Adrenal gland (tissue), 12 donors: ENCODE results near the gene ST3GAL3. TPM values are rescaled to one million over a fixed set of nuclear protein-coding genes. Genes with fewer than 3 reads are reported as not detected.

Experiments
- DNase-seq, 7 donors: peaks; one replicate each; pipeline ENCODE4 v3.0.0-alpha.2; 2019 to 2020
- H3K27ac ChIP-seq, 5 donors: fragments of 200-600 bp; sonication (generic) in 4 of 5; 1 replicate in 3 of 5; 2 replicates in 2 of 5; pipeline versions ENCODE4 v1.5.1 to v1.8.0; 2016 to 2020; ENCODE audit warnings: mild to moderate bottlenecking in 1 of 5
- H3K27me3 ChIP-seq: fragments of 200-600 bp; 2 replicates; pipeline ENCODE4 v1.8.0; 2021
- H3K36me3 ChIP-seq, 2 donors: fragments of 200-600 bp; replicated peaks in 1 of 2; 1 replicate in 1 of 2; 2 replicates in 1 of 2; pipeline versions ENCODE4 v1.5.1 to v1.8.0; 2018 to 2022
- H3K4me1 ChIP-seq, 2 donors: fragments of 200-600 bp; replicated peaks in 1 of 2; 1 replicate in 1 of 2; 2 replicates in 1 of 2; pipeline versions ENCODE4 v1.5.1 to v1.8.0; 2018 to 2021
- H3K4me3 ChIP-seq, 4 donors: fragments of 200-600 bp; sonication (generic) in 3 of 4; one replicate each; pipeline ENCODE4 v1.5.1; 2016 to 2018
- H3K9me3 ChIP-seq, 3 donors: fragments of 200-600 bp; sonication (generic) in 1 of 3; replicated peaks in 1 of 3; 1 replicate in 2 of 3; 2 replicates in 1 of 3; pipeline versions ENCODE4 v1.5.1 to v1.8.0; 2016 to 2021
- POLR2A ChIP-seq, 2 donors: fragments of 450-650 bp; IDR thresholded peaks; one replicate each; pipeline ENCODE4 v1.6.1; 2017; ENCODE audit warnings: antibody characterized with exemption in 2 of 2, mild to moderate bottlenecking in 2 of 2, moderate library complexity in 1 of 2
- WGBS, 4 donors: extraction: QIAGEN DNeasy Blood & Tissue Kit in 2 of 4; methylation state at CpG; one replicate each; pipeline versions ENCODE4 v1.1.5 to v1.1.7; 2013 to 2017; 5-methylcytosine and 5-hydroxymethylcytosine counted together
- intact Hi-C, 2 donors: fragments of 100-400 bp; cut with DNase I; formaldehyde crosslinking; loops; one replicate each; pipeline versions ENCODE4 v1.14.1 to v1.15.0; 2022 to 2023
- polyA plus RNA-seq, 3 donors: library from polyadenylated mRNA; stranded (reverse); fragments of 200-250 nt in 2 of 3; fragments of 350-450 nt in 1 of 3; fragmentation: Illumina TruSeq in 1 of 3; extraction: RNeasy Lipid Tissue Mini Kit (QIAGEN cat#74804) in 1 of 3; gene quantifications; one replicate each; pipeline ENCODE4 v1.2.3, GENCODE V29; 2013 to 2014
- total RNA-seq, 9 donors: library from RNA; depleted of rRNA in 4 of 9; stranded (reverse); fragments of >200 nt in 4 of 9; fragments of 120-200 nt in 1 of 9; fragmentation: NEBNext Ultra II Directional in 1 of 9; extraction: Animal tissue kit (Norgen Biotek cat#: 25700) in 1 of 9; gene quantifications; one replicate each; pipeline versions ENCODE4 v1.1.0 to v1.2.4, GENCODE V29; 2013 to 2023
- TF ChIP-seq, protein P1 (sequence below), 6 experiments: fragments of 450-650 bp in 4 of 6; fragments of 200-600 bp in 2 of 6; sonication (generic) in 1 of 6; IDR thresholded peaks; 1 replicate in 5 of 6; 2 replicates in 1 of 6; pipeline versions ENCODE4 v1.5.1 to v1.8.0; 2016 to 2021; ENCODE audit warnings: antibody characterized with exemption in 6 of 6, mild to moderate bottlenecking in 2 of 6, moderate library complexity in 1 of 6
- donor health status: healthy with polysubstance abuse.
- donor health status: Bipolar disorder and iron deficiency.
- donor health status: DM: yes; HTN: yes; CAD: no.
- donor health status: DM: no; HTN: no; CAD: no.
- donor health status: DM: no; HTN: no; CAD: no.
- donor health status: DM: yes; HTN: yes; CAD: no.

The ST3GAL3 gene
- total and polyA plus RNA-seq, 12 donors, result 15.6 to 47.5 (median 27.7) TPM

DNA sequence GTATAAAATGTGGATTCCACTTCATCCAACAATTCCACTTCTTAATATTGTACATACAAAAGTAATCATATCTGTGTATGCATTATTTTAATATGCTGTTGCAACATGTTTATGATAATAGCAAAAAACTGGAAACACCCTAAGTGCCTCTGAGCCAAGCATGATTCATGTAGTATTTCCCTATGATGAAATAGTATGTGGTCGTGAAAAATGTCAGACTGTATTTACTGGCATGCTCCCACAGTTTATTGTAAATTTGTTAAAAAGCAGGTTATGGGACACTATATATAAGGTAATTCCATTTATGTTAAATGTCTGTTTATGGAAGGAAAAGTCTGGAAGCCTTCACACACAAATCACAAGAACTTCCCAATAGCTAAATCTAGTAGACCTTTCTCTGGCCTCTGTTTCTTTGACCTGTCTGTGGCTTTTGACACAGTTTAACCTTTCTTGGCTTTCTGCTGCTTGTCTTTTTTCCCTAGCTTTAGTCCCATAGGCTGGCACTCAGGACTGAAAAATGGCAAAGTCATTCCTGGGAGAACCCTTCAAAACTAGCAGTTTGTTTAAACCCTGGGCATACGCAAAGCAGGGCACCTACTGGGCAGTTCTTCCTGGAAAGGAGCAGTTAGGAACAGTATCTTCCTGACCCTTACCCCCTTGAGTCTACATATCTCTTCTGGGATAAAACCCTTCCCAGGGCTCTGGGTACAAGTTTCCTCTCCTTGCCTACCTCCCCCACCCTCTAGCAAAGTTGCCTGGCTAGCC, 160.8 kb downstream of the ST3GAL3 start:
- H3K9me3 ChIP-seq, result no peaks in the 10 kb centered on the region
- H3K4me1 ChIP-seq, result peaks cover 15 to 25% of the 10 kb centered on the region in 2 donors
- no peaks in the 10 kb centered on the region for H3K27me3 ChIP-seq
- H3K4me3 ChIP-seq, result no peak overlapping the region
- no peak for DNase-seq
- H3K27ac ChIP-seq, result peak overlapping the region in 1 of 5 donors; percentile 53
- intact Hi-C loops, result no loop called here
- 10 to 50% (median 41%) methylated on average over 2 of the region's 2 CpGs for WGBS, 4 donors
- TF ChIP-seq, protein P1, sequence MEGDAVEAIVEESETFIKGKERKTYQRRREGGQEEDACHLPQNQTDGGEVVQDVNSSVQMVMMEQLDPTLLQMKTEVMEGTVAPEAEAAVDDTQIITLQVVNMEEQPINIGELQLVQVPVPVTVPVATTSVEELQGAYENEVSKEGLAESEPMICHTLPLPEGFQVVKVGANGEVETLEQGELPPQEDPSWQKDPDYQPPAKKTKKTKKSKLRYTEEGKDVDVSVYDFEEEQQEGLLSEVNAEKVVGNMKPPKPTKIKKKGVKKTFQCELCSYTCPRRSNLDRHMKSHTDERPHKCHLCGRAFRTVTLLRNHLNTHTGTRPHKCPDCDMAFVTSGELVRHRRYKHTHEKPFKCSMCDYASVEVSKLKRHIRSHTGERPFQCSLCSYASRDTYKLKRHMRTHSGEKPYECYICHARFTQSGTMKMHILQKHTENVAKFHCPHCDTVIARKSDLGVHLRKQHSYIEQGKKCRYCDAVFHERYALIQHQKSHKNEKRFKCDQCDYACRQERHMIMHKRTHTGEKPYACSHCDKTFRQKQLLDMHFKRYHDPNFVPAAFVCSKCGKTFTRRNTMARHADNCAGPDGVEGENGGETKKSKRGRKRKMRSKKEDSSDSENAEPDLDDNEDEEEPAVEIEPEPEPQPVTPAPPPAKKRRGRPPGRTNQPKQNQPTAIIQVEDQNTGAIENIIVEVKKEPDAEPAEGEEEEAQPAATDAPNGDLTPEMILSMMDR (IDR thresholded peaks at IDR 0.05), result no peak
- TF ChIP-seq POLR2A (IDR thresholded peaks at IDR 0.05), result no peak
- H3K36me3 ChIP-seq, result no peaks in the 10 kb centered on the region

DNA sequence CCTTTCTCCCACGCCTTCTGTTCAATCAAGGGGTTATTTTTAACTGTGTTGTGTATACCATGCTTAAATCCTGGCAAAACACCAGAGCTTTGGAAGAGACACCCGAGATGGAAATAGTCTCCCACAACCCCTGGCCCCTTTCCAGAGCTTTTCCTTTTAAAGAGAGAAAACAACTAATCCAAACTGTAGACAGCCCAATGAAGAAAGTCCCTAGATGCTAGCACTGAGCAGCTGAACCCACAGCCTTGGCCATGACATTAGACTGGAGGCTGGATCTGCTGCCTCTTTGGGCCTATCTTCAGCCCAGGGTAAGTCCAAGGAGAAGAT, 161.4 kb downstream of the ST3GAL3 start:
- H3K4me3 ChIP-seq, result no peak overlapping the region
- H3K4me1 ChIP-seq, result peaks cover 15 to 25% of the 10 kb centered on the region in 2 donors
- no peaks in the 10 kb centered on the region for H3K9me3 ChIP-seq
- WGBS, 4 donors, result 25 to 44% (median 34%) methylated on average over 2 of the region's 2 CpGs
- H3K27ac ChIP-seq, result peak overlapping the region in 1 of 5 donors; percentile 53
- peak in 4 of 7 donors; percentile 33 to 48 (median 40) for DNase-seq
- H3K27me3 ChIP-seq, result no peaks in the 10 kb centered on the region
- H3K36me3 ChIP-seq, result no peaks in the 10 kb centered on the region
- intact Hi-C loops, result no loop called here
- TF ChIP-seq, protein P1 (IDR thresholded peaks at IDR 0.05), result no peak
- no peak for TF ChIP-seq POLR2A (IDR thresholded peaks at IDR 0.05)

DNA sequence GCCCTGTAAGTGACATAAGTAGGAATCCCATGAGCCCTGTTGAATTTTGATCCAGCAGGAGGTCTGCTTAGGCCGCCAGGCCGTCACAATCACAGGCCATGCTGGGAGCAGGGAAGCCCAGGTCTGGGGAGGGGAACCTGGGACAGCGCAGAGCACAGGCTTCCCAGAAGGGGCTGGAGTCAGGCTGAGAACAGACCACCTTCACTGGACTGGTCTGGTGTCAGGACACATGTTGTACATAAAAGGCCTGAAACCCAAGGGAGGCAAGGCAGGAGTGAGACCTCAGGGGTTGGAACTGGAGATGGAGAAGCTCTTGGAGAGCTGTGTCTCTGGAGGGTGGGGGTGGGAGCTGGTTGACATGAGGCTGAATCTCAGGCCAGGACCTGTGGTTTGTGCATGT, 163.0 kb downstream of the ST3GAL3 start:
- H3K27me3 ChIP-seq, result no peaks in the 10 kb centered on the region
- H3K36me3 ChIP-seq, result no peaks in the 10 kb centered on the region
- no peaks in the 10 kb centered on the region for H3K9me3 ChIP-seq
- TF ChIP-seq, protein P1 (IDR thresholded peaks at IDR 0.05), result no peak
- no peak for TF ChIP-seq POLR2A (IDR thresholded peaks at IDR 0.05)
- 92 to 99% (median 95%) methylated on average over 3 of the region's 3 CpGs for WGBS, 4 donors
- no peak overlapping the region for H3K27ac ChIP-seq
- intact Hi-C loops, result no loop called here
- H3K4me3 ChIP-seq, result no peak overlapping the region
- no peak for DNase-seq
- peaks cover 15 to 16% of the 10 kb centered on the region in 2 donors for H3K4me1 ChIP-seq

DNA sequence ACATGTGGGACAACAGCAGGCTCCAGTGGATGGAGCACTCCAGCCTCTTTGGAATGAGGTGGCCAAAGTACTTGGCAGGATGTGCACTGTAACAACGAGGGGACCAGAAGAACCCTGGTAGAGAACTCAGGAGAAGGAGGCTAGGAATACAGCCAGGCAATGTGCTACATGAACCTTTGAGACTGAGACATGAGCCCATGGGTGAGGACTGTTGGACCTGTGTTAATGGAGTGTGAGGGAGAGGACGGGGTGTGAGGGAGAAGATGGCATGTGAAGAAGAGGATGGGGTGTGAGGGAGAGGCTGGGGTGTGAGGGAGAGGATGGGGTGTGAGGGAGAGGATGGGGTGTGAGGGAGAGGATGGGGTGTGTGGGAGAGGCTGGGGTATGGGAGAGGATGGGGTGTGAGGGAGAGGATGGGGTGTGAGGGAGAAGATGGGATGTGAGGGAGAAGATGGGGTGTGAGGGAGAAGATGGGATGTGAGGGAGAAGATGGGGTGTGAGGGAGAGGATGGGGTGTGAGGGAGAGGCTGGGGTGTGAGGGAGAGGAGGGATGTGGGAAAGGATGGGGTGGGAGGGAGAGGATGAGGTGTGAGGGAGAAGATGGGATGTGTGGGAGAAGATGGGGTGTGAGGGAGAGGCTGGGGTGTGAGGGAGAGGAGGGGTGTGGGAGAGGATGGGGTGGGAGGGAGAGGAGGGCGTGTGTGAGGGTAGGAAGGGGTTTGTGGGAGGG, 164.0 kb downstream of the ST3GAL3 start:
- 81 to 100% (median 88%) methylated on average over 2 to 3 of the region's 3 CpGs for WGBS, 4 donors
- TF ChIP-seq POLR2A (IDR thresholded peaks at IDR 0.05), result no peak
- TF ChIP-seq, protein P1 (IDR thresholded peaks at IDR 0.05), result no peak
- no peaks in the 10 kb centered on the region for H3K27me3 ChIP-seq
- H3K4me3 ChIP-seq, result no peak overlapping the region
- H3K4me1 ChIP-seq, result peaks cover 8 to 12% of the 10 kb centered on the region in 2 donors
- H3K9me3 ChIP-seq, result no peaks in the 10 kb centered on the region
- intact Hi-C loops, result no loop called here
- H3K36me3 ChIP-seq, result no peaks in the 10 kb centered on the region
- no peak overlapping the region for H3K27ac ChIP-seq
- no peak for DNase-seq
